ENCODE results near the gene SIRT5.

GRCh38 chr6:13536796-13537526 is 37.4 kb upstream of the SIRT5 start:
- TF ChIP-seq CTCF (IDR thresholded peaks at IDR 0.05) (no peak), POLR2A (IDR thresholded peaks at IDR 0.05) (no peak)

All from body of pancreas (tissue), 4 donors.